RKO (cell line): ENCODE data around the gene RTN4R.

Source experiments
- DNase-seq: peaks from one replicate; pipeline ENCODE4 v3.0.0-alpha.2; 2016; ENCODE audit warnings: low spot score

RTN4R gene

DNA sequence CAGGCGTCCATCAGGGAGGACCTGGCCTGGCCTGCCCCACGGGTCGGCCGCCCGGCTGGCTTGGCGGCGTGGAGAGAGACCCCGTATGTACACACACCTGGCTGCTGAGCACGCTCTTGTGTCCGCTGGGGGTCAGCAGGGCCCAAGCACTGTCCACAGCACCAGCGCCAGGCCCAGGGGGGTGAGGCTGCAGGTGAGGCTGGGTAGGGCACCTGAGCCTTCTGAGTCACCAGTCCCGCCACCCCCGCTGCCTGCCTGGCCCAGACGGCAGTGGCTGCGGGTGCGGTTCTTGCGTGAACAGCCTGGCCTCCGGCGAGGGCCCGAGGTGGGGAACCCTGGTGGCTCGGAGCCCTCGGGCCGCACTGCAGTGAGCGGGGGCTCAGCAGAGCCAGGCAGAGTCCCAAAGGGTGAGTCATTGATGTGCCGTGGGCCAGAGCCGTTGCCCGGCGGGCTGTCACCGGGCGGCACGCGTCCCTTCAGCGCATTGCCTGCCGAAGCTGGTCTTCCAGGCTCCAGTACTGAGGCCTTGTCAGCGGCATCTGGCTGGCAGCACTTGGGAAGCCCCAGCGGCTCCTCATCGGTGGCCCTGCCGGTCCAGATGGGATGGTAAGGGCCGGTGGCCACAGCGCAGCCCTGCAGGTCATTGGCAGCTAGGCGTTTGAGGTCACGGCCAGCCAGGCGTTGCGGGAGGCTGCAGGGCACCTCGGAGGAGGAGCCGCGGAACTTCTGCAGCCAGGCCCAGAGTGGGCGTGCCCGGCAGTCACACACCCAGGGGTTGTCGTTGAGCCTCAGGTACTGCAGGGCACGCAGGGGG lies 26.3 kb downstream of the RTN4R start:
- no peak for DNase-seq

- no peak for DNase-seq
Observed at GRCh38 chr22:20240900-20241299, 27.2 kb downstream of the RTN4R start.

- no peak for DNase-seq
Observed at GRCh38 chr22:20240447-20240764, 27.7 kb downstream of the RTN4R start.

DNA sequence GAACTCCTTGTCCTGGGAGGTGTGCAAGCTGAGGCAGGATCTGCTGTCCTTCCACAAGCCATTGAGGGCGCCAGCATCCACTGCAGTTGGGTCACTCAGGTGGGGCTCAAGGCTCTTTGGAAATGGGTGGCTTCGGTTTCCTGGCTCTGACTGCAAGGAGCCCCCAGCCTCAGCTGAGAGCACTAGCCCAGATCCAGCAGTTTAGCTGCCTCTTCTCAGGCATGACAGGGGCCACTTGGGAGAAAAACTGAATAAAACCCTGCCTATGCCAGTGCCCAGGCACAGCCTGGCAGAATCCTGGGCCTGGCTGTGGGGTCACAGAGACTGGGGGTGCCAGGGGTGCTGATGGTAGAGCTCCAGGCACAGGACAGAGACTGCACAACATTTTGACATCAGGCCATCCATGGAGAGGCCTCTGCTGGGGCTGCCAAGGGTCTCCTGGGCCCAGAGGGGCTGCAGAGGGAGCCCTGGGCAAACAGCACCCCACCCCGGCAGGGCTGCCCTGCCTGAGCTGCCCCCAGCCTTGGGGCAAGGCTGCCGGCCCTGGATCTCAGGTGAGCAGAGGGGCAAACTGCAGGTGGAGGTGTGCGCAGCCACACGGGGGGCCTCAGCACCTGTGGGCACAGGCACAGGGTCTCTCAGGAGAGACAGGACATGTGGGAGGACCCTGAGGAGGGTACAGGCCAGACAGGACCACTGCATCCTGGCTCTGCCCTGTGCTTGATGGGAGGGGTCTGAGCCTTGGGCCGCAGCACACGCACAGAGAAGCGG lies 28.3 kb downstream of the RTN4R start:
- DNase-seq: no peak

GRCh38 chr22:20238901-20239675 lies 29.0 kb downstream of the RTN4R start:
- no peak for DNase-seq

- DNase-seq: peak; percentile 32
Observed at GRCh38 chr22:20238536-20238900, 29.6 kb downstream of the RTN4R start.

DNA sequence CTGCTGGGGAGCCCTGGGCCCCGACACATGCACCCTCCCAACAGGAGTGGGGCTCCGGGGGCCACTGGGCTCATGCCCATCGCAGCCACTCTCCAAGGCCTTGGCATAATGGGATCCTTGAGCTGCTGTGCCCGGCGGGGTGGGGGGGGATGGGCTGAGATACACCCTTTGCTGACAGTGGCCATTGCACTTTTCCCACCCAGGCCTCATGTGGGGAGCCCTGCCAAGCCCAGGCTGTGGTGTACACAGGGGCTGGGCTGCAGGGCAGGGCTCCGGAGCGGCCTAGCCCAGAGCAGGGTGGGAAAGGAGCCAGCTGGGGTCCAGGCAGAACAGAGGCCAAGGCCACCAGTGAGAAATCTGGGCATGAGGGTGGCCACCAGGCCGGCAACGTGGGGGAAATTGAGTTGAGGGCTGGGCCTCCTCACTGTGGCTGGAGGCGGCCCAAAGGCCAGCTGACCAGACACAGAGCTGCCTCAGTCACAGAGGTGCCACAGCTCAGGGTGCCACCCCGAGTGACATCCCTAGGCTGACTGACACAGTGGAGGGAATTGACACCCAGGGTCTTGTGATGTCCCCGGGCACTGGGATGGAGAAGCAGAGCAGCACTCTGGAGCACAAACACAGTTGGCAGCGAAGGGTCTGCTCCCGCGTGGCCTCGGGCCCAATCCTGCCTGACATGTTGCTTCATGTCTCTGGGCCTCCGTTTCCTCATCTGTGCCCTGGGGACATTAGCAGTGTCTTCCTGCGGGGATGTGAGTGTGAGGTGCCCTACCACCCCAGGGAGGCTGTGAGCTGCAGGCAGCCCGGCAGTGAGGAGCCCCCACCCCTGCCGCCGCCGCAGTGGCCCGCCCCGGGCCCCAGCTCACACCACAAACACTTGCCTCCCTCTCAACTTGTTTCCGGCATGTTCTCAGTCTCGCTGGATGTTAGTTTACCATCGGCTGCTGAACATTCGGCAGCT lies 30.4 kb downstream of the RTN4R start:
- no peak for DNase-seq

- DNase-seq: no peak
Observed at GRCh38 chr22:20236052-20236717, 31.9 kb downstream of the RTN4R start.

DNA sequence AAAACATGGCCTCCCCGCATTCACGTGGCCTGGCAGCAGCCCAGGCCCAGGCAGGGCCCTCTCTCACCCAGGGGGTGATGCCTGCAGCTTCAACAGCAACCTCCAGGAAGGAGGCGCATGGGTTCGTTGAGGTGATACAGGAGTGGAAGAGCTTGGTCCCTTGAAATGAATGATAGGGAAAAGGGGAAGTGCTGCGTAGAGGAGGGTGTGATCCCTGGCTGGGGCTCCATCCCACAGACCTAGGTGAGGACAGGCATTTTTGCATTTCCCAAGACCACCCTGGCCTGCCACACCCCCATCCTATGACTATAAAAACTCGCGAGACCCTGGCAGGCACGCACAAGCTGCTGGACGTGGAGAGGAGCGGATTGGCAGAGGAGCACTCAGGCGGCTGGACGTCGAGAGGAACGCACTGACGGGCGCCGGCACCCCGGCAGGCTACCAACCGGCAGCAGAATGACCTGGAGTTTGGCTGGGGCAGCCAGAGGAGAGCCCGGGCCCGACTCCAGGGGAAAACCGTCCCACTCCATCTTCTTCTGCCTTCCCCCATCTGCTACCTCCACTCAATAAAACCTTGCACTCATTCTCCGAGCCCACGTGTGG lies 32.6 kb downstream of the RTN4R start:
- DNase-seq: no peak

DNA sequence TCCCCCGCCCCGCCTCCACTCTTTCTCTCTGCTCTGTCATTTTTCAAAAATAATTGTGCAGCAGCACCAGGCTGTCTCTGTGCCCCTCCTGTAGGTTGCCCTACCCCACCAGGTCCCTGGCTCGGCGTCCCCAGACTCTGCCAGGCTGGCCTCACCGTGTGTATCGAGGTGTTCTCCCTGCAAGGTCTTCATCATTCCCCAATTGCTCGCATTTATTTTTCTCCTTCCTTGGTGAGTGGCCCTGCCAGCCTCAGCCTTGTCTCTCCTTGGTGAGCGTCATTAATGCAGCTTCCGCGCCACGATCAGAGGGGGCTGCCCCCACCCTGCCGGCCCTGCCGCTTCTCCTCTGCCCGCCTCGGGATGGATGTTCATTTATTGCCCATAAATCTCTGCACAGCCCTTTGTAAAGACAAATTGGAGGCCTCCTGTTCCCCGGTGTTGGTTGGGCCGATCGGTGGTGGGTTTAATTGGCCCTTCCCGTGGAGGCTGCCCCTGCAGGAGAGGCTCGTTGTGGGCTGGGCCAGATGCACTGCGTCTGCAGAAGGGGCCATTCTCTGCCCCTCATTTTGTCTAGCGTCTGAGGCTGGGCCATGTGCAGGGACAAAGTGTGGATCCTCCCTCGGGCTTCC lies 33.2 kb downstream of the RTN4R start:
- no peak for DNase-seq

DNA sequence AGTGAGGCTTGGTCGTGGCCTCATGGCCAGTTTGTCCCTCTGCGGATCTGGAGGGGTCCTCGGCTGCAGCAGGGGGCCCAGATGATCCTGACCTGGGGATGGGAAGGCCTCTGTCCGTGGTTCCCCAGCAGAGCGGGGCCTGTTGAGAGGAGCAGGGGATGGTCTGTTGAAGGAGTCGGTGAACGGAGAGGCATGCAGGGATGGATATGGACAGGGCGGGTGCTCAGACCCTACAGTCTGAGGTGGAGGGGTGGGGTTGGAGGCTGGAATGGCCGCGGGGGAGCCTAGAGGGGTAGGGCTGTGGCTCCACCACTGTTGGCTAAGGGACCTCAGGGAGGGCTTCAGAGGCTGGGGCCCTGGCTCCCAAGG lies 33.8 kb downstream of the RTN4R start:
- no peak for DNase-seq

- no peak for DNase-seq
Observed at GRCh38 chr22:20233351-20234313, 34.5 kb downstream of the RTN4R start.

GRCh38 chr22:20232781-20233180 lies 35.3 kb downstream of the RTN4R start:
- no peak for DNase-seq

- DNase-seq: no peak
Observed at GRCh38 chr22:20232237-20232598, 35.9 kb downstream of the RTN4R start.

DNA sequence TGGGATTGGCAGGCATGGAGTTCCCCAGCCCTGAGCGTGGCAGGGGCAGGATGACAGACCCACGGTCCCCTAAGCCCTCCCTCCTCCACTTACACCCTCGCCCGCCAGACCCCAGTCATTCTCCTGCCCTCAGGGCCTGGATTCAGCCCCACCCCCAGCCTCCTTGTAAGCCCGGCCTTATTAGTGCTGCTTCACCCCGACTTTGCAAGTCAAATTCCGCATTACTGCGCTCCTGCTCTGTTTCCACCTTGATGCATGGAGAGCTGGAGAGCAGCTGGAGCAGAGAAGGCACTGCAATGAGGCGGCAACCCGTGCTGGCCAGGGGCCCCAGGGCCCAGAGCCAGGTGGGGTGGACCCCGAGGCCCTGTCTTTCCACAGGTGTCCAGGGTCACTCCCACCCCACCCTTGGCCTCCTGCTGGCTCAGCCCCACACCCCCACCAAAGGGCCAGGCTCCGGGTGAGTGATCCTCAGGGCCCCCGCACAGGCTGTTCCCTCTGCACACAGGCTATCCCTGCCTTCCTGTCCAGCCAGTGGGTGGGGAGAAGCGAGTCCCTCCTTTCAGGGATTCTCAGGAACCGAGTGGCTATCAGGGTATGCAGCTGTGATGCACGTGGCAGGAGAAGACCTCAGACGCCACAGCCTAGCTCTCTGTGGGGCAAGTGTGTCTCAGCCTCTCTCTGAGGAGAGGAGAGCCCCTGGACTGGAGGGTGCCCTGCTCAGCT lies 36.4 kb downstream of the RTN4R start:
- no peak for DNase-seq

GRCh38 chr22:20230777-20231420 lies 37.2 kb downstream of the RTN4R start:
- DNase-seq: no peak

- no peak for DNase-seq
Observed at GRCh38 chr22:20229916-20230775, 38.0 kb downstream of the RTN4R start.
